ENCODE measurements around the gene PAM.

DNA sequence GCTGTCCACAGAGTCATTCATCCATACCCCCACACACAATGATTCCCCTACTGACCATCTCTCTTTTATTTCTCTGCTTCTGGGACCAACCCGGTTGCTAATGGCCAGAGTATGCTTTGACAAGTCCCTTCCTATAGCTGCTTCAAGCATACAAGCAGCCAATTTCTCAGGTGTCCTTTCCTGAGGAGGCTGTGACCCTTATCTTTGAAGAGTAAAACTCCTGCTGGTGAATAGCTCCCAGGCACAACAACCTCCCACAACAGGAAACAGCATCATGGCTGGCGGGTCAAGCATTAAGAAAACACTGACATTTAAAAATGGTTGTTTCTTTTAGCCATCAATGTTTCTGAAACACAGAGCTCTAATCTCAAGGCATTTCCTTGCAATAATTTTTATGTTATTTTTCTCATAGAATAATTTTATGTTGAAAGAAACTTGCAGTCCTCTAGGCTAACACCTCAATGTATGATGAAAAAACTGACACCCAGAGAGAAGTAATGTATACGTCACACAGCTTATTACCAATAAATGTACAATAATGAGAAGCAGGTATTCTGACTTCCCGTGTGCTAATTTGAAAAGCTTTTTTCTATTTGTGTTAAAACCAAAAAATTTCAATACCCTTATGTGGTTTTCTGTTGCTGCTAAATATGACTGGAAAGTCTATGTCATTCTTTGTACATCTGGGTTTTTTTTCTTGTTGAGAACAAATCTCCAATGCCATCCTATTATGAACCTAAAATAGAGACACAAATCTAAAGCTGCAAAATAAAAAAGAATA is 7.5 kb upstream of the PAM start:
- TF ChIP-seq POLR2A (IDR thresholded peaks at IDR 0.05; ENCODE audit: low read depth, low read length) (no peak), POLR2AphosphoS5 (IDR thresholded peaks at IDR 0.05; ENCODE audit: low read depth, low read length) (no peak), TAF1 (IDR thresholded peaks at IDR 0.05; ENCODE audit: low read depth, low read length) (no peak), POU2F2 (IDR thresholded peaks at IDR 0.05; ENCODE audit: low read depth, low read length) (no peak), SPI1 (IDR thresholded peaks at IDR 0.05; ENCODE audit: low read depth, low read length) (no peak), PAX5 (IDR thresholded peaks at IDR 0.05; ENCODE audit: insufficient read depth, low read length, severe bottlenecking) (no peak)

All from GM12891 (cell line).